H1 (cell line): ENCODE results near the gene NSUN6. TPM values are rescaled to one million over a fixed set of nuclear protein-coding genes. Genes with fewer than 3 reads are reported as not detected.

Experiments
- CTCF ChIA-PET: fragments of 300-600 bp; sonication (Branson Sonifier 250); formaldehyde crosslinking; loops from one replicate; lab custom pipeline; 2021; ENCODE audit not compliant: partially characterized antibody; lab: Charles Lee
- POLR2A ChIA-PET: fragments of 300-600 bp; sonication (Branson Sonifier 250); formaldehyde crosslinking; loops from one replicate; lab custom pipeline; 2021; ENCODE audit warnings: inconsistent platforms; ENCODE audit not compliant: partially characterized antibody; lab: Charles Lee
- DNase-seq, 2 experiments: peaks; one replicate each; pipeline versions ENCODE4 v3.0.0 to v3.0.0-alpha.2; 2010 to 2022; ENCODE audit warnings: low spot score in 2 of 2, low read depth in 1 of 2, mixed read lengths in 1 of 2
- FAIRE-seq: peaks from 2 replicates; lab custom pipeline; 2011; peaks lifted over from hg19 to GRCh38; lab: Jason Lieb, UNC
- H2AFZ ChIP-seq: 2 replicates; pipeline ENCODE4 v1.8.1; 2012; ENCODE audit warnings: low read length, inconsistent platforms
- H2AK5ac ChIP-seq: 2 replicates; pipeline ENCODE4 v1.6.1; 2013; ENCODE audit warnings: low read depth, low read length
- H2BK120ac ChIP-seq: replicated peaks from 2 replicates; pipeline ENCODE3; 2013; ENCODE audit warnings: low read depth, low read length, inconsistent platforms
- H2BK12ac ChIP-seq: 2 replicates; pipeline ENCODE4 v1.6.1; 2013; ENCODE audit warnings: low read depth, low read length
- H2BK15ac ChIP-seq: 2 replicates; pipeline ENCODE4 v1.6.1; 2013; ENCODE audit warnings: low read length
- H2BK20ac ChIP-seq: 2 replicates; pipeline ENCODE4 v1.6.1; 2013; ENCODE audit warnings: low read length
- H2BK5ac ChIP-seq: 2 replicates; pipeline ENCODE4 v1.6.1; 2013; ENCODE audit warnings: low read depth, low read length
- H3K14ac ChIP-seq: 2 replicates; pipeline ENCODE4 v1.6.1; 2013; ENCODE audit warnings: inconsistent platforms; ENCODE audit not compliant: insufficient read length
- H3K18ac ChIP-seq: 2 replicates; pipeline ENCODE4 v1.6.1; 2013; ENCODE audit warnings: low read length; ENCODE audit errors: extremely low read depth
- H3K23ac ChIP-seq: 2 replicates; pipeline ENCODE4 v1.6.1; 2013; ENCODE audit warnings: inconsistent platforms; ENCODE audit not compliant: insufficient read length
- H3K23me2 ChIP-seq: 2 replicates; pipeline ENCODE4 v1.6.1; 2013; ENCODE audit warnings: low read depth, low read length
- H3K27ac ChIP-seq: 2 replicates; pipeline ENCODE4 v1.6.1; 2011; ENCODE audit warnings: low read depth, low read length, inconsistent platforms
- H3K27me3 ChIP-seq, 4 experiments: replicated peaks in 1 of 4; 1 replicate in 1 of 4; 2 replicates in 3 of 4; pipeline versions ENCODE4 v1.6.1 to v1.8.1; 2011 to 2013; ENCODE audit warnings: low read length in 3 of 4, mild to moderate bottlenecking in 3 of 4, inconsistent platforms in 2 of 4, mixed read lengths in 2 of 4, moderate library complexity in 1 of 4; ENCODE audit not compliant: control insufficient read depth in 3 of 4, insufficient read depth in 3 of 4; ENCODE audit errors: extremely low read depth in 1 of 4
- H3K36me3 ChIP-seq, 4 experiments: 2 replicates each; pipeline versions ENCODE4 v1.6.1 to v1.8.1; 2011 to 2013; ENCODE audit warnings: mild to moderate bottlenecking in 4 of 4, low read length in 3 of 4, moderate library complexity in 2 of 4, control low read depth in 1 of 4, inconsistent platforms in 1 of 4; ENCODE audit not compliant: insufficient read depth in 4 of 4, control insufficient read depth in 2 of 4
- H3K4ac ChIP-seq: replicated peaks from 2 replicates; pipeline ENCODE3; 2013; ENCODE audit warnings: low read length, low read depth, mixed read lengths, inconsistent platforms; ENCODE audit not compliant: insufficient read length
- H3K4me1 ChIP-seq, 4 experiments: replicated peaks in 1 of 4; 1 replicate in 1 of 4; 2 replicates in 3 of 4; pipeline versions ENCODE4 v1.6.1 to v1.8.1; 2011 to 2013; ENCODE audit warnings: low read length in 3 of 4, inconsistent platforms in 2 of 4, mixed read lengths in 1 of 4; ENCODE audit not compliant: insufficient read depth in 4 of 4, control insufficient read depth in 3 of 4
- H3K4me2 ChIP-seq, 2 experiments: 2 replicates each; pipeline versions ENCODE4 v1.6.1 to v1.8.1; 2011 to 2013; ENCODE audit warnings: low read depth in 2 of 2, low read length in 2 of 2, control low read depth in 1 of 2, inconsistent platforms in 1 of 2, mild to moderate bottlenecking in 1 of 2; ENCODE audit not compliant: insufficient read depth in 1 of 2
- H3K4me3 ChIP-seq, 4 experiments: fragments of 200-600, 300-600 bp in 1 of 4; sonication (generic), shearing (Covaris generic), sonication (Bioruptor Twin) in 1 of 4; 2 replicates each; pipeline versions ENCODE4 v1.5.1 to v1.8.1; 2011 to 2016; ENCODE audit warnings: low read length in 4 of 4, low read depth in 3 of 4, control low read depth in 2 of 4, inconsistent platforms in 2 of 4, mild to moderate bottlenecking in 2 of 4, mixed read lengths in 1 of 4, moderate library complexity in 1 of 4; ENCODE audit not compliant: insufficient read depth in 2 of 4; ENCODE audit errors: extremely low read depth in 1 of 4
- H3K56ac ChIP-seq: replicated peaks from 2 replicates; pipeline ENCODE3; 2013; ENCODE audit warnings: low read depth, mild to moderate bottlenecking, mixed read lengths, low read length, inconsistent platforms; ENCODE audit not compliant: insufficient read length
- H3K79me1 ChIP-seq: 2 replicates; pipeline ENCODE4 v1.6.1; 2013; ENCODE audit warnings: low read depth, low read length, control low read depth
- H3K79me2 ChIP-seq, 2 experiments: 2 replicates each; pipeline versions ENCODE4 v1.6.1 to v1.8.1; 2012 to 2013; ENCODE audit warnings: low read length in 2 of 2, mild to moderate bottlenecking in 2 of 2, inconsistent platforms in 1 of 2; ENCODE audit not compliant: insufficient read depth in 2 of 2, control insufficient read depth in 1 of 2
- H3K9ac ChIP-seq, 4 experiments: replicated peaks in 1 of 4; 1 replicate in 1 of 4; 2 replicates in 3 of 4; pipeline versions ENCODE4 v1.6.1 to v1.8.1; 2011 to 2013; ENCODE audit warnings: low read depth in 3 of 4, low read length in 3 of 4, control low read depth in 2 of 4, mild to moderate bottlenecking in 2 of 4, moderate library complexity in 2 of 4, inconsistent platforms in 1 of 4; ENCODE audit errors: extremely low read depth in 1 of 4
- H3K9me3 ChIP-seq, 2 experiments: 2 replicates each; pipeline versions ENCODE4 v1.6.1 to v1.8.1; 2012 to 2013; ENCODE audit warnings: mild to moderate bottlenecking in 2 of 2, moderate library complexity in 2 of 2, control low read depth in 1 of 2, inconsistent platforms in 1 of 2, low read depth in 1 of 2, low read length in 1 of 2, mixed read lengths in 1 of 2; ENCODE audit not compliant: insufficient read depth in 2 of 2
- H4K20me1 ChIP-seq, 2 experiments: replicated peaks in 1 of 2; 2 replicates each; pipeline versions ENCODE3 to v1.8.1; 2011 to 2013; ENCODE audit warnings: inconsistent platforms in 2 of 2, low read length in 2 of 2, mild to moderate bottlenecking in 1 of 2; ENCODE audit not compliant: insufficient read depth in 2 of 2, control insufficient read depth in 1 of 2
- H4K5ac ChIP-seq: 2 replicates; pipeline ENCODE4 v1.6.1; 2013; ENCODE audit warnings: low read length, low read depth, mixed read lengths, inconsistent platforms; ENCODE audit not compliant: insufficient read length
- H4K8ac ChIP-seq: 2 replicates; pipeline ENCODE4 v1.8.0; 2013; ENCODE audit warnings: mild to moderate bottlenecking, moderate library complexity, low read length, inconsistent platforms; ENCODE audit not compliant: insufficient read depth; ENCODE audit errors: extremely low read depth
- H4K91ac ChIP-seq: replicated peaks from 2 replicates; pipeline ENCODE3; 2013; ENCODE audit warnings: low read length, mixed read lengths, inconsistent platforms; ENCODE audit not compliant: insufficient read length
- SRF ChIP-seq: IDR thresholded peaks from 2 replicates; pipeline ENCODE4 v1.6.1; 2011; ENCODE audit warnings: mild to moderate bottlenecking, low read depth, low read length, moderate library complexity
- WGBS, 2 experiments: shearing (Covaris generic) in 1 of 2; methylation state at CpG; one replicate each; pipeline versions ENCODE4 v1.1.6 to v1.1.7; 2013 to 2015; ENCODE audit warnings: low lambda C conversion rate in 2 of 2, mixed read lengths in 2 of 2, inconsistent platforms in 1 of 2, low coverage in 1 of 2, missing lambda C conversion rate in 1 of 2; ENCODE audit not compliant: insufficient replicate concordance in 2 of 2, insufficient coverage in 1 of 2, insufficient read length in 1 of 2; ENCODE audit errors: extremely low coverage in 1 of 2, missing lambda C conversion rate in 1 of 2; 5-methylcytosine and 5-hydroxymethylcytosine counted together
- polyA plus RNA-seq, 7 experiments: library from polyadenylated mRNA; depleted of rRNA in 3 of 7; stranded (reverse) in 5 of 7; unstranded in 2 of 7; fragments of >200 nt in 5 of 7; fragments of 200-250 nt in 2 of 7; gene quantifications; 1 replicate in 5 of 7; 2 replicates in 1 of 7; 4 replicates in 1 of 7; pipeline versions ENCODE4 v1.2.1 to v1.2.3, GENCODE V29; 2011 to 2013; ENCODE audit warnings: missing spikeins in 2 of 7, mixed read lengths in 2 of 7
- total RNA-seq: library from RNA; stranded (reverse); fragmentation: NEBNext Ultra II Directional; extraction: Animal tissue kit (Norgen Biotek cat#: 25700); gene quantifications from 2 replicates; pipeline ENCODE4 v1.2.1, GENCODE V29; 2021

Gene NSUN6
- total and polyA plus RNA-seq, 2 of the 8 experiments (the other 6 are each of a cell fraction or from before 2014, with no cell fraction given): 5.9 to 14.4 TPM

- H4K91ac ChIP-seq: no peak overlapping the region
- H3K14ac ChIP-seq: no peak overlapping the region
- H2BK15ac ChIP-seq: no peak overlapping the region
- ChIA-PET POLR2A (no interaction called here), CTCF (interaction anchor here (1.9 kb wide), 1 partner anchor 10 kb away, joined by 5 read pairs; no protein-coding TSS in a partner anchor)
- no peak overlapping the region for H3K27ac ChIP-seq
- no peak overlapping the region for H2AFZ ChIP-seq
- no peak overlapping the region for H3K56ac ChIP-seq
- H3K27me3 ChIP-seq: no peaks in the 10 kb centered on the region
- H3K79me2 ChIP-seq: no peaks in the 10 kb centered on the region
- DNase-seq: no peak
- H3K4me1 ChIP-seq: no peaks in the 10 kb centered on the region
- no peak overlapping the region for H3K23ac ChIP-seq
- H3K4me3 ChIP-seq: no peak overlapping the region
- no peak overlapping the region for H2BK20ac ChIP-seq
- no peak overlapping the region for H3K4me2 ChIP-seq
- no peak for TF ChIP-seq SRF
- no peak overlapping the region for H2BK120ac ChIP-seq
- FAIRE-seq: no peak
- no peak overlapping the region for H4K8ac ChIP-seq
- H4K5ac ChIP-seq: no peak overlapping the region
- peaks cover 0 to 20% (median 3%) of the 10 kb centered on the region in 4 experiments; a peak in 3 of 8 replicates for H3K36me3 ChIP-seq
- no peak overlapping the region for H2BK12ac ChIP-seq
- peaks cover 15% of the 10 kb centered on the region; the same call in 1 of the 2 replicates for H3K23me2 ChIP-seq
- H3K79me1 ChIP-seq: no peaks in the 10 kb centered on the region
- no peak overlapping the region for H3K9ac ChIP-seq
- H3K9me3 ChIP-seq: peaks cover 12 to 23% of the 10 kb centered on the region in 2 experiments
- H2BK5ac ChIP-seq: no peak overlapping the region
- no peaks in the 10 kb centered on the region for H4K20me1 ChIP-seq
- H3K18ac ChIP-seq: no peak overlapping the region
- H3K4ac ChIP-seq: no peak overlapping the region
- WGBS, 2 experiments: 86% methylated on average over 6 of the region's 6 CpGs; no CpG with 5 or more reads in 1 of the 2 experiments
- no peak overlapping the region for H2AK5ac ChIP-seq
These were observed 74.8 kb downstream of the NSUN6 start for GRCh38 chr10:18576586-18576985.
